WTC11 (cell line): ENCODE results near the gene FBXO24.

Experiments used
- KAT7 ChIP-seq: sonication (generic); formaldehyde crosslinking; IDR thresholded peaks from 2 replicates; pipeline ENCODE4 v1.8.1; 2023; ENCODE audit warnings: missing genetic modification reagents, mild to moderate bottlenecking, borderline replicate concordance
- SP1 ChIP-seq: sonication (generic); formaldehyde crosslinking; conservative IDR thresholded peaks from 2 replicates; pipeline ENCODE4 v1.8.1; 2022; ENCODE audit warnings: missing genetic modification reagents
- TF ChIP-seq, protein P1 (sequence below): fragments of 200-600 bp; IDR thresholded peaks from 2 replicates; pipeline ENCODE4 v1.8.0; 2022; ENCODE audit warnings: antibody characterized with exemption
- TF ChIP-seq, protein P2 (sequence below): sonication (generic); formaldehyde crosslinking; IDR thresholded peaks from 2 replicates; pipeline ENCODE4 v1.8.0; 2022; ENCODE audit warnings: mild to moderate bottlenecking, missing genetic modification reagents

DNA sequence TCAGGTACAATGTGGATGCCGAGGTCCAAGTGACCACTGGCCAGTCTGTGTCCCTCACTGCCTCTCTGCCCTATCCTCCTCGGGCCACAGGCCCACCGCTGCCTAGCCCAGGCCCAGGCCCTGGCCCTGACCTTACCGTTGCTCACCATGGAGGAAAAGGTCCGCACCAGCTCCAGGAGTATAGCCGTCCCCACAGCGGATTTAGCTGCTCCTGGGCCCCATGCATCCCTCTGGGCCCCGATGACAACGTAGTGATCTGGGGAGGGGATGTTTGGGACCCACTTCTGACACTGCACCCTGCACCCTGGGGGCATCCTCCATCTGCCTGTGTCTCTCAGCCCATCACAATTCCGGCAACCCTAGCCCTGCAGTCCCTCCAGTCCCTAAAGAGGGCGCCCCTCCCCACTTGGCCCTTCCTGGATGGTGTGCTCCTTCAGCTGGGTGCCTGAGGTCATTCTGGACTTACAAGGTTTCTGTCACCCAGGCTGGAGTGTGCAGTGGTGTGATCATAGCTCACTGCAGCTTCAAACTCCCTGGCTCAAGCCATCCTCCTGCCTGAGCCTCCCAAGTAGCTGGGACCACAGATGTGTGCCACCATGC, 43.1 kb downstream of the FBXO24 start:
- TF ChIP-seq KAT7 (CRISPR knock-in tag): no peak
- TF ChIP-seq, protein P1, sequence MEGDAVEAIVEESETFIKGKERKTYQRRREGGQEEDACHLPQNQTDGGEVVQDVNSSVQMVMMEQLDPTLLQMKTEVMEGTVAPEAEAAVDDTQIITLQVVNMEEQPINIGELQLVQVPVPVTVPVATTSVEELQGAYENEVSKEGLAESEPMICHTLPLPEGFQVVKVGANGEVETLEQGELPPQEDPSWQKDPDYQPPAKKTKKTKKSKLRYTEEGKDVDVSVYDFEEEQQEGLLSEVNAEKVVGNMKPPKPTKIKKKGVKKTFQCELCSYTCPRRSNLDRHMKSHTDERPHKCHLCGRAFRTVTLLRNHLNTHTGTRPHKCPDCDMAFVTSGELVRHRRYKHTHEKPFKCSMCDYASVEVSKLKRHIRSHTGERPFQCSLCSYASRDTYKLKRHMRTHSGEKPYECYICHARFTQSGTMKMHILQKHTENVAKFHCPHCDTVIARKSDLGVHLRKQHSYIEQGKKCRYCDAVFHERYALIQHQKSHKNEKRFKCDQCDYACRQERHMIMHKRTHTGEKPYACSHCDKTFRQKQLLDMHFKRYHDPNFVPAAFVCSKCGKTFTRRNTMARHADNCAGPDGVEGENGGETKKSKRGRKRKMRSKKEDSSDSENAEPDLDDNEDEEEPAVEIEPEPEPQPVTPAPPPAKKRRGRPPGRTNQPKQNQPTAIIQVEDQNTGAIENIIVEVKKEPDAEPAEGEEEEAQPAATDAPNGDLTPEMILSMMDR: peak; percentile 42; the same call in 1 of the 2 replicates
- TF ChIP-seq, protein P2, sequence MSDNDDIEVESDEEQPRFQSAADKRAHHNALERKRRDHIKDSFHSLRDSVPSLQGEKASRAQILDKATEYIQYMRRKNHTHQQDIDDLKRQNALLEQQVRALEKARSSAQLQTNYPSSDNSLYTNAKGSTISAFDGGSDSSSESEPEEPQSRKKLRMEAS (CRISPR knock-in tag): no peak
- no peak for TF ChIP-seq SP1
